Skeletal muscle tissue (tissue), 4 donors: ENCODE data around the gene PHF8. TPM values are rescaled to one million over a fixed set of nuclear protein-coding genes. Genes with fewer than 3 reads are reported as not detected.

ENCODE experiments used
- H3K27ac ChIP-seq: one replicate; pipeline ENCODE4 v1.7.0; 2013; ENCODE audit warnings: mild to moderate bottlenecking, low read depth, low read length, inconsistent platforms
- H3K27me3 ChIP-seq, 3 donors: one replicate each; pipeline ENCODE4 v1.7.0; 2013; ENCODE audit warnings: low read length in 3 of 3; ENCODE audit not compliant: control insufficient read depth in 3 of 3, insufficient read depth in 3 of 3
- H3K36me3 ChIP-seq, 3 donors: one replicate each; pipeline ENCODE4 v1.7.0; 2013; ENCODE audit warnings: low read length in 3 of 3; ENCODE audit not compliant: control insufficient read depth in 3 of 3, insufficient read depth in 3 of 3
- H3K4me1 ChIP-seq, 3 donors: one replicate each; pipeline ENCODE4 v1.7.0; 2013; ENCODE audit warnings: low read length in 3 of 3, mild to moderate bottlenecking in 3 of 3; ENCODE audit not compliant: control insufficient read depth in 3 of 3, insufficient read depth in 3 of 3
- H3K4me3 ChIP-seq, 3 donors: one replicate each; pipeline ENCODE4 v1.7.0; 2013; ENCODE audit warnings: low read length in 3 of 3
- H3K9ac ChIP-seq, 3 donors: one replicate each; pipeline ENCODE4 v1.7.0; 2013; ENCODE audit warnings: low read length in 3 of 3, mild to moderate bottlenecking in 3 of 3, moderate library complexity in 2 of 3, low read depth in 1 of 3
- H3K9me3 ChIP-seq, 3 donors: one replicate each; pipeline ENCODE4 v1.7.0; 2013; ENCODE audit warnings: low read length in 3 of 3; ENCODE audit not compliant: control insufficient read depth in 3 of 3
- total RNA-seq: library from RNA; depleted of rRNA; stranded (reverse); fragments of >200 nt; gene quantifications from one replicate; pipeline ENCODE4 v1.2.3, GENCODE V29; 2014
- donor health status: Osteomylitis.

The PHF8 gene
- total RNA-seq, 1 donor from 2014 or later, result 14.6 TPM

DNA sequence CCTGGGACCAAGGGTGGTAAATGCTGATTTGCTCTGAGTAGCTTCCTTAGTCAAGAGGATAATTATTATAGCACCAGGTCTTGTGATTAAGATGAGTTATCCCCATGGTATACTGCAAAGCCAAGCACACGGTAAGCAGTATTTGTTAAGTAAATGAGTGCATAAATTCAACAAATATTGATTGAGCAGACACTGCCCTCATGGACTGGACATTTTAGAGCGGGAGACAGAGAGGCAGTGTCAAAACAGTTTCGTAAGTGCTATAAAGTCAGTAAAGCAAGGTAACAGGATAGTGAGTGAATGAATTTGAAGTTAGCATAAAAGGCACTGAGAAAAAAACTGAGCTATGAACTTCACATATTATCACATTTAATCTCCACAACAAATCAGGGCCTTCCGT, 13.9 kb downstream of the PHF8 start:
- Histone ChIP-seq H3K9me3 (no peaks in the 10 kb centered on the region), H3K9ac (no peak overlapping the region), H3K27ac (no peak overlapping the region), H3K4me3 (no peak overlapping the region), H3K27me3 (no peaks in the 10 kb centered on the region), H3K4me1 (no peaks in the 10 kb centered on the region), H3K36me3 (peaks cover 14 to 24% (median 21%) of the 10 kb centered on the region in 3 donors)

GRCh38 chrX:54029529-54030143, 14.6 kb downstream of the PHF8 start:
- Histone ChIP-seq H3K9ac (no peak overlapping the region), H3K9me3 (no peaks in the 10 kb centered on the region), H3K36me3 (peaks cover 13 to 24% (median 21%) of the 10 kb centered on the region in 3 donors), H3K4me3 (no peak overlapping the region), H3K4me1 (no peaks in the 10 kb centered on the region), H3K27ac (no peak overlapping the region), H3K27me3 (no peaks in the 10 kb centered on the region)

GRCh38 chrX:54024350-54024749, 19.9 kb downstream of the PHF8 start:
- no peaks in the 10 kb centered on the region for H3K27me3 ChIP-seq
- peaks cover 4 to 11% (median 9%) of the 10 kb centered on the region in 3 donors for H3K36me3 ChIP-seq
- H3K4me1 ChIP-seq, result no peaks in the 10 kb centered on the region
- H3K9ac ChIP-seq, result no peak overlapping the region
- no peaks in the 10 kb centered on the region for H3K9me3 ChIP-seq
- H3K27ac ChIP-seq, result no peak overlapping the region
- H3K4me3 ChIP-seq, result no peak overlapping the region

DNA sequence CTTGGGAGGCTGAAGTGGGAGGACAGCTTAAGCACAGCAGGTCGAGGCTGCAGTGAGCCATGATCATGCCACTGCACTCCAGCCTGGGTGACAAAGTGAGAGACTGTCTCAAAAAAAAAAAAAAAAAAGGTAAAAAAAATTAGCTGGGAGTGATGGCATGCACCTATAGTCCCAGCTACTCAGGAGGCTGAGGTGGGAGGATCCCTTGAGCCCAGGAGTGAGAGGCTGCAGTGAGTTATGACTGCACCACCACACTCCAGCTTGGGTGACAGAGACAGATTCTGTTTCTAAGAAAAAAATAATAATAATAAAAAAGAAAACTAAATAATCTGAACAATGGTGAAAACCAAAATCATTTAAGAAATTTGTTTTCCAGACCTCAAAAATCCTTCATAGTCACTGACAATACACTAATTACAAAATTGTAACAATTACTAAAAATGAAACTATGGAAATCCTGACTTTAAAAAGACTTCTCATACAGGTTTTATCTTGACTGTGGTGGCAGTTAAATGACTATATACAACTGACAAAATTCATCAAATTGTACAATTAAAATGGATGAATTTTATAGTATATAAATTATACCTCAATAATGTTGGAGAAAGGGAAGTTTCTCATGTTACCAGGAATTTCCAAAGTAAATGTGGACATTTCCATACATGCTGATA, 31.3 kb downstream of the PHF8 start:
- Histone ChIP-seq H3K4me3 (no peak overlapping the region), H3K36me3 (peaks cover 8 to 30% (median 19%) of the 10 kb centered on the region in 3 donors)

DNA sequence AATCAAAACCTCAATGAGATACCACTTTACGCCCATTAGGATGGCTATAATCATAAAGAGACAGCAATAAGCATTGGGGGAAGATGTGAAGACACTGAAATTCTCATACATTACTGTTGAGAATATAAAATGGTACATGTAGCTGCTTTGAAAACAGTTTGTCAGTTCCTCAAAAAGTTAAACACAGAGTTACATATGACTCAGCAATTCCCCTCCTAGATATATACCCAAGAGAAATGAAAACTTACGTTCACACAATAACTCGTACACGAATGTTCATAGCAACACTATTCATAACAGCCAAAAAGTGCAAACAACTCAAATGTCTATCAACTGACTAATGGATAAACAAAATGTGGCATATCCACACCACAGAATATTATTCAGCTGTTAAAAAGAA, 36.6 kb downstream of the PHF8 start:
- H3K36me3 ChIP-seq, result peaks cover 0 to 8% (median 0%) of the 10 kb centered on the region in 3 donors
- H3K9me3 ChIP-seq, result no peaks in the 10 kb centered on the region
- no peaks in the 10 kb centered on the region for H3K4me1 ChIP-seq
- no peak overlapping the region for H3K4me3 ChIP-seq
- no peaks in the 10 kb centered on the region for H3K27me3 ChIP-seq
- no peak overlapping the region for H3K9ac ChIP-seq
- no peak overlapping the region for H3K27ac ChIP-seq

More for the DNA sequence above, 31.3 kb downstream of the PHF8 start:
- H3K9ac ChIP-seq, result no peak overlapping the region
- no peaks in the 10 kb centered on the region for H3K27me3 ChIP-seq
- H3K4me1 ChIP-seq, result no peaks in the 10 kb centered on the region
- H3K27ac ChIP-seq, result no peak overlapping the region
- H3K9me3 ChIP-seq, result no peaks in the 10 kb centered on the region

GRCh38 chrX:53997724-53998123, 46.5 kb downstream of the PHF8 start:
- H3K27me3 ChIP-seq, result no peaks in the 10 kb centered on the region
- no peaks in the 10 kb centered on the region for H3K4me1 ChIP-seq
- H3K27ac ChIP-seq, result no peak overlapping the region
- H3K9me3 ChIP-seq, result no peaks in the 10 kb centered on the region
- no peak overlapping the region for H3K4me3 ChIP-seq
- H3K36me3 ChIP-seq, result peaks cover 27 to 49% (median 36%) of the 10 kb centered on the region in 3 donors
- no peak overlapping the region for H3K9ac ChIP-seq

DNA sequence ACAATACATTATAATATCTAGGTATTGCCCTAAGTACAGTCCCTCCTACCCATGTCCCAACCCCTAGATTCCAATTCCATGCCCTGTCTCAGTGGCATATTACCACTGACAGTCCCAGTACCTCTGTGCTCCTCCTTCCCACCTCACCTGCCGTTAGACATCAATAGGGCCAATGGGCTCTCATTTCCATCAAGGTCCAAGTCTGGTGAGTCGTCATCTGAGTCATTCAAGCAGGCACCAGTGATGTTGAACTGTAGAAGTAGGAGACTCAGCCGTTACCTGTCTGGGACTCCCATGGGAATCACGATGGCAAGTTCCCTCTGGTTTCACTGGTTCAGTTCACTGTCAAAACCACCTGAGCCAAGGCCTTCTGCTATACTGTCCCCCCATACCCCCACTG, 51.7 kb downstream of the PHF8 start:
- no peaks in the 10 kb centered on the region for H3K9me3 ChIP-seq
- H3K4me1 ChIP-seq, result no peaks in the 10 kb centered on the region
- no peak overlapping the region for H3K9ac ChIP-seq
- no peak overlapping the region for H3K27ac ChIP-seq
- peaks cover 20 to 29% (median 27%) of the 10 kb centered on the region in 3 donors for H3K36me3 ChIP-seq
- H3K27me3 ChIP-seq, result no peaks in the 10 kb centered on the region
- H3K4me3 ChIP-seq, result no peak overlapping the region

GRCh38 chrX:53990171-53990570, 54.1 kb downstream of the PHF8 start:
- H3K36me3 ChIP-seq, result peaks cover 27 to 33% (median 28%) of the 10 kb centered on the region in 3 donors
- H3K27me3 ChIP-seq, result no peaks in the 10 kb centered on the region
- H3K4me3 ChIP-seq, result no peak overlapping the region
- no peaks in the 10 kb centered on the region for H3K4me1 ChIP-seq
- H3K27ac ChIP-seq, result no peak overlapping the region
- no peak overlapping the region for H3K9ac ChIP-seq
- H3K9me3 ChIP-seq, result no peaks in the 10 kb centered on the region

- H3K27me3 ChIP-seq, result no peaks in the 10 kb centered on the region
- H3K4me3 ChIP-seq, result no peak overlapping the region
- no peaks in the 10 kb centered on the region for H3K4me1 ChIP-seq
- no peaks in the 10 kb centered on the region for H3K9me3 ChIP-seq
- H3K9ac ChIP-seq, result no peak overlapping the region
- H3K27ac ChIP-seq, result no peak overlapping the region
- peaks cover 18 to 26% (median 24%) of the 10 kb centered on the region in 3 donors for H3K36me3 ChIP-seq
Observed at GRCh38 chrX:53984895-53985294, 59.4 kb downstream of the PHF8 start.

GRCh38 chrX:53974529-53974928, 69.7 kb downstream of the PHF8 start:
- no peak overlapping the region for H3K9ac ChIP-seq
- no peaks in the 10 kb centered on the region for H3K27me3 ChIP-seq
- H3K9me3 ChIP-seq, result no peaks in the 10 kb centered on the region

More at GRCh38 chrX:53974529-53974928, 69.7 kb downstream of the PHF8 start:
- Histone ChIP-seq H3K36me3 (peaks cover 1 to 3% (median 2%) of the 10 kb centered on the region in 3 donors), H3K27ac (no peak overlapping the region), H3K4me3 (no peak overlapping the region), H3K4me1 (no peaks in the 10 kb centered on the region)
